HepG2 (cell line): ENCODE data around the gene RASL12.

ENCODE experiments used
- ATF3 ChIP-seq: sonication (generic); formaldehyde crosslinking; IDR thresholded peaks from 2 replicates; pipeline ENCODE4 v1.4.0; 2020; ENCODE audit warnings: missing genetic modification reagents
- BRD4 ChIP-seq: sonication (generic); formaldehyde crosslinking; IDR thresholded peaks from 2 replicates; pipeline ENCODE4 v1.4.0; 2020; ENCODE audit warnings: missing genetic modification reagents
- CREM ChIP-seq, 2 experiments: sonication (generic) in 1 of 2; formaldehyde crosslinking in 1 of 2; IDR thresholded peaks; 2 replicates each; pipeline versions ENCODE4 v1.4.0 to v1.6.1; 2016 to 2020; ENCODE audit warnings: antibody characterized with exemption in 1 of 2, mild to moderate bottlenecking in 1 of 2, missing genetic modification reagents in 1 of 2
- EZH2 ChIP-seq: conservative IDR thresholded peaks from 2 replicates; pipeline ENCODE4 v1.6.1; 2012; ENCODE audit warnings: mild to moderate bottlenecking, low read depth, low read length, moderate library complexity
- KAT7 ChIP-seq: IDR thresholded peaks from 2 replicates; pipeline ENCODE4 v1.6.1; 2018; ENCODE audit warnings: borderline replicate concordance, missing compliant biosample characterization
- POLR2A ChIP-seq, 2 experiments: IDR thresholded peaks; 2 replicates each; pipeline ENCODE4 v1.6.1; 2011; ENCODE audit warnings: low read depth in 2 of 2, low read length in 2 of 2, mild to moderate bottlenecking in 1 of 2, moderate library complexity in 1 of 2; ENCODE audit not compliant: insufficient read depth in 1 of 2
- STAG1 ChIP-seq: sonication (generic); formaldehyde crosslinking; IDR thresholded peaks from 2 replicates; pipeline ENCODE4 v1.4.0; 2020; ENCODE audit warnings: missing genetic modification reagents
- TAF1 ChIP-seq: sonication (generic); formaldehyde crosslinking; IDR thresholded peaks from 2 replicates; pipeline ENCODE4 v1.4.0; 2020; ENCODE audit warnings: missing genetic modification reagents

GRCh38 chr15:65091946-65092770 lies 24.4 kb upstream of the RASL12 start:
- no peak for TF ChIP-seq CREM (IDR thresholded peaks at IDR 0.05)
- TF ChIP-seq CREM (CRISPR knock-in tag; IDR thresholded peaks at IDR 0.05): no peak
- TF ChIP-seq KAT7 (CRISPR knock-in tag): no peak
- TF ChIP-seq BRD4: no peak
- no peak for TF ChIP-seq ATF3 (CRISPR knock-in tag)
- no peak for TF ChIP-seq TAF1
- no peak for TF ChIP-seq POLR2A (IDR thresholded peaks at IDR 0.05; ENCODE audit: insufficient read depth in 1 of 2, low read depth in 2 of 2, low read length in 2 of 2)
- no peak for TF ChIP-seq STAG1 (CRISPR knock-in tag)
- TF ChIP-seq EZH2: no peak
